ENCODE data around the gene ZPLD1.
A peak's percentile ranks its signal among the peaks of the same experiment; 100 is the strongest.

The ZPLD1 gene

DNA sequence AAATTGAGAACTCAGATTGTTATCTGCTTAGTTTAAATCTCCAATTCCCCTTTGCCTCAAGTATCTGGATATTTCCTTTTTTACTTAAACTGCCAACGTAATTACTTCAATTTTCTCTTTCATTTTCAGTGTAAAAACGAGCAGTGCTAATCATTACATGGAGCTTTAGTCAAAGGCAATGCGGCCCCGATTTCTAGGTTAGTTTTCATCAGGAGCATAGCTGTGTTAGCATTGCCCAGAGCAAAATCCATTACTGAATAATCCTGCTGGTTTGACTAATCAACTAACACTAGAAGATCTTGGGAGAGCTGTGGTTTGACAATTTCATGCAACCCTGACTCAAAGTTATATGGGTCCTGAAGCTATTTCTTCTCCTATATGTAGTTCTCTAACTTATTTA, 46.2 kb downstream of the ZPLD1 start:
- Histone ChIP-seq H3K27ac (ENCODE audit: low read depth, low read length) (no peak overlapping the region), H3K9me3 (ENCODE audit: control insufficient read depth in 1 of 2, low read length in 2 of 2) (no peaks in the 10 kb centered on the region), H3K9ac (ENCODE audit: low read depth in 1 of 2, low read length in 2 of 2) (no peak overlapping the region), H3K36me3 (ENCODE audit: control insufficient read depth in 1 of 2, insufficient read depth in 2 of 2, low read length in 2 of 2) (no peaks in the 10 kb centered on the region), H3K4me1 (ENCODE audit: control insufficient read depth in 1 of 2, insufficient read depth in 2 of 2, low read length in 2 of 2) (peaks cover 32 to 57% of the 10 kb centered on the region in 2 donors), H3K4me3 (ENCODE audit: low read depth in 1 of 2, low read length in 2 of 2) (peak overlapping the region in 1 of 2 donors; percentile 46), H3K27me3 (ENCODE audit: control insufficient read depth in 1 of 2, insufficient read depth in 2 of 2, low read length in 2 of 2) (no peaks in the 10 kb centered on the region)

DNA sequence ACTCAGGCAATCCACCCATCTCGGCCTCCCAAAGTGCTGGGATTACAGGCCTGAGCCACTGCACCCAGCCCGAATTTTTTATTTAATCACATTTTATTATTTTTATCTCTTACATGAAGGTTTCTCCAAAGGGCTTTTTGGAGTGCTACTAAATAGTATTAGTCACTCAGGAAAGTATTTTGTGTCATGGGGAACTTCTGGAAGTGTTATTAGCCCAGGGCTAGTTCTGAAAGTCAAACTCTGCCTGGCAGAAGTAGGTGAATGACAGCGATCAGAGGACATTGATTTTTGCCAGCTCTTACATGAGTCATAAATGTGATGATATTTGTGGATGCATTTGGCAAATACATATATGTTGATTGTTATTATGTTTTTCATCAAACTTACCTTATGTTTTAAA, 48.7 kb downstream of the ZPLD1 start:
- no peaks in the 10 kb centered on the region for H3K9me3 ChIP-seq (ENCODE audit: control insufficient read depth in 1 of 2, low read length in 2 of 2)
- peaks cover 18 to 37% of the 10 kb centered on the region in 2 donors for H3K4me1 ChIP-seq (ENCODE audit: control insufficient read depth in 1 of 2, insufficient read depth in 2 of 2, low read length in 2 of 2)
- no peak overlapping the region for H3K4me3 ChIP-seq (ENCODE audit: low read depth in 1 of 2, low read length in 2 of 2)
- no peaks in the 10 kb centered on the region for H3K27me3 ChIP-seq (ENCODE audit: control insufficient read depth in 1 of 2, insufficient read depth in 2 of 2, low read length in 2 of 2)
- no peak overlapping the region for H3K9ac ChIP-seq (ENCODE audit: low read depth in 1 of 2, low read length in 2 of 2)
- H3K27ac ChIP-seq (ENCODE audit: low read depth, low read length), result no peak overlapping the region
- H3K36me3 ChIP-seq (ENCODE audit: control insufficient read depth in 1 of 2, insufficient read depth in 2 of 2, low read length in 2 of 2), result no peaks in the 10 kb centered on the region

DNA sequence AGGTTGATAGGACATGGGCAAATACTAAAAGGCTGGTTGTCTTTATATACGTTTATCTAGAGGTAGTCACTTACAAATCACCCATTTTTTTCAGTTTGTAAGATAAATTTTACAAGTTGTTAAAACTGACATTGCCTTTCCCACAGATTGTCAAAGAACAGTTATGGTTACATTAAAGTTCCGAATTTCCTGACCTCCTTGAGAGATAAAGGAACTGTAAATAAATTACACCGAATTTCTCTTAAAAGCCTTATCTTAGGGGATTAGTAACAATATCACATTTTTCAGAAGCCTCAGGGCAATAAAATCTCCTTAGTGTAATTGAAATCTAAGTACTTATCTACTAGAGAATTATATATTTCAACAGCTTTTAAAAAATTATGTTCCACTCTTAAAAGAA, 49.5 kb downstream of the ZPLD1 start:
- no peaks in the 10 kb centered on the region for H3K27me3 ChIP-seq (ENCODE audit: control insufficient read depth in 1 of 2, insufficient read depth in 2 of 2, low read length in 2 of 2)
- H3K9ac ChIP-seq (ENCODE audit: low read depth in 1 of 2, low read length in 2 of 2), result no peak overlapping the region
- H3K27ac ChIP-seq (ENCODE audit: low read depth, low read length), result no peak overlapping the region
- H3K9me3 ChIP-seq (ENCODE audit: control insufficient read depth in 1 of 2, low read length in 2 of 2), result no peaks in the 10 kb centered on the region
- H3K4me3 ChIP-seq (ENCODE audit: low read depth in 1 of 2, low read length in 2 of 2), result no peak overlapping the region
- H3K4me1 ChIP-seq (ENCODE audit: control insufficient read depth in 1 of 2, insufficient read depth in 2 of 2, low read length in 2 of 2), result peaks cover 18 to 29% of the 10 kb centered on the region in 2 donors
- H3K36me3 ChIP-seq (ENCODE audit: control insufficient read depth in 1 of 2, insufficient read depth in 2 of 2, low read length in 2 of 2), result no peaks in the 10 kb centered on the region

DNA sequence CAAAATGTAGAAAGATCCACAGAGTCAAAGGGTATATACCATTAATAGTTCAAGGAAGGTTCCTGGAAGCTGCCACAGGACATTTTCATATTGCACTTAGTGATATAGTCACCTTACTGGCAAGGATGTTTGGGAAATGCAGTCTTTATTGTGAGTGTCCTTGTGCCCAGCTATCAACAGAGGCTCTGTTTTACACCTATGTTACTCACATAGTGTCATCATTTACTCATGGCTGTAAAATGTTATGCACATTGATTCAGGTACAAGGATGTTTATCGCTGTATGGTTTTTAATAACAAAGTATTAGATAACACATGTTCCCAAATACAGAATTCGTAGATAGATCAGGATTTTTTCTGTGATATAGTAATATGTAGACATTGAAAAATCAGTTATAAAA, 50.9 kb downstream of the ZPLD1 start:
- Histone ChIP-seq H3K4me1 (ENCODE audit: control insufficient read depth in 1 of 2, insufficient read depth in 2 of 2, low read length in 2 of 2) (peaks cover 14 to 21% of the 10 kb centered on the region in 2 donors), H3K27ac (ENCODE audit: low read depth, low read length) (no peak overlapping the region), H3K27me3 (ENCODE audit: control insufficient read depth in 1 of 2, insufficient read depth in 2 of 2, low read length in 2 of 2) (no peaks in the 10 kb centered on the region), H3K4me3 (ENCODE audit: low read depth in 1 of 2, low read length in 2 of 2) (no peak overlapping the region), H3K9me3 (ENCODE audit: control insufficient read depth in 1 of 2, low read length in 2 of 2) (no peaks in the 10 kb centered on the region), H3K9ac (ENCODE audit: low read depth in 1 of 2, low read length in 2 of 2) (no peak overlapping the region), H3K36me3 (ENCODE audit: control insufficient read depth in 1 of 2, insufficient read depth in 2 of 2, low read length in 2 of 2) (no peaks in the 10 kb centered on the region)

DNA sequence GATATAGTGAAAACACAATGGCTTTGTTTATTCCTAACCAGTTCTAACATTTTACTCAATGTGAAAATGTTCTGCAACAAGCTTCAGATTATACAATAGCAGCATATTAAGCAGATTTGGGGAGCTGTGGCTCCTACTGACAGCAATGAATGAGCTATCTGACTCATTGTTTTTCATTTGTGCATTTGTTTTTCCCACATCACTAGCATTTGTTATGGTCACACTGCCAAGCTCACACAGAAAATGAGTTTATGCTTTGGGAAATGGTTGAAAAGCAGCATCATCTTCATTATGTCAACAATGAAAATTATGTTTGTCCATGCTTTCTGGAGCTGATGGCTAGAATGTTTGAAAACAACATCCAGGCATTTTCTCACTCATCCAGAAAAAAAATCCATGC, 53.5 kb downstream of the ZPLD1 start:
- Histone ChIP-seq H3K36me3 (ENCODE audit: control insufficient read depth in 1 of 2, insufficient read depth in 2 of 2, low read length in 2 of 2) (no peaks in the 10 kb centered on the region), H3K9me3 (ENCODE audit: control insufficient read depth in 1 of 2, low read length in 2 of 2) (no peaks in the 10 kb centered on the region), H3K4me1 (ENCODE audit: control insufficient read depth in 1 of 2, insufficient read depth in 2 of 2, low read length in 2 of 2) (peaks cover 14 to 21% of the 10 kb centered on the region in 2 donors), H3K27me3 (ENCODE audit: control insufficient read depth in 1 of 2, insufficient read depth in 2 of 2, low read length in 2 of 2) (no peaks in the 10 kb centered on the region), H3K4me3 (ENCODE audit: low read depth in 1 of 2, low read length in 2 of 2) (no peak overlapping the region), H3K27ac (ENCODE audit: low read depth, low read length) (no peak overlapping the region), H3K9ac (ENCODE audit: low read depth in 1 of 2, low read length in 2 of 2) (no peak overlapping the region)

DNA sequence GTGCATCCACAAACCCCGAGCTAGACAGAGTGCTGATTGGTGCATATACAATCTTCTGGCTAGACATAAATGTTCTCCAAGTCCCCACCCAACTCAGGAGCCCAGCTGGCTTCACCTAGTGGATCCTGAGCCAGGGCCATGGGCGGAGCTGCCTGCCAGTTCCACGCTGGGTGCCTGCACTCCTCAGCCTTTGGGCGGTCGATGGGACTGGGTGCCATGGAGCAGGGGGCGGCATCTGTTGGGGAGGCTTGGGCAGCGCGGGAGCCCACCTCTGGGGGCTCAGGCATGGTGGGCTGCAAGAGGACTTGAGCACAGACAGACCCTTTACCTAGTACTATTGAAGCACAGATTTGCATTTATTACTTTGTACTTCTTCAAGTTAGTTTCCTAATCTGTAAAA, 57.5 kb downstream of the ZPLD1 start:
- no peaks in the 10 kb centered on the region for H3K36me3 ChIP-seq (ENCODE audit: control insufficient read depth in 1 of 2, insufficient read depth in 2 of 2, low read length in 2 of 2)
- H3K27me3 ChIP-seq (ENCODE audit: control insufficient read depth in 1 of 2, insufficient read depth in 2 of 2, low read length in 2 of 2), result no peaks in the 10 kb centered on the region
- no peak overlapping the region for H3K27ac ChIP-seq (ENCODE audit: low read depth, low read length)
- no peak overlapping the region for H3K4me3 ChIP-seq (ENCODE audit: low read depth in 1 of 2, low read length in 2 of 2)
- no peak overlapping the region for H3K9ac ChIP-seq (ENCODE audit: low read depth in 1 of 2, low read length in 2 of 2)
- H3K4me1 ChIP-seq (ENCODE audit: control insufficient read depth in 1 of 2, insufficient read depth in 2 of 2, low read length in 2 of 2), result peaks cover 0 to 4% of the 10 kb centered on the region in 2 donors
- H3K9me3 ChIP-seq (ENCODE audit: control insufficient read depth in 1 of 2, low read length in 2 of 2), result no peaks in the 10 kb centered on the region

DNA sequence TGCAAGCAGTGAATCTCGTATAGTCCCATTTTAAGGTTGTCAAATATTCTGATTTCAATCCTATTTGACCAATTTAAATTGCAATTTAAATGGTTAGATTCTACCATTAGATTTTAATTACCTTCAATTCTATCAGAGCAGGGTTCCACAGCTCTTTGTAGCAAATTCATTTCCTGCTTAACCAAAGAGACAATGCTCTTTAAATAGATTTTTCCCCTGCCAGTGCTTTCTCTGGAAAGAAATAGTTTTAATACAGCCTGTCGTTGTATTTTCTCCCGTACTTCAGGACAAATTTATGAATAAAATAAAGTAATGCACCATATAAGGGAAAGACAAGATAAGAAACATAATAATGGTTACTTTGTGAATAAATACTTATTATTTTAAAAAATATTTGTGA, 62.8 kb downstream of the ZPLD1 start:
- Histone ChIP-seq H3K9ac (ENCODE audit: low read depth in 1 of 2, low read length in 2 of 2) (no peak overlapping the region), H3K36me3 (ENCODE audit: control insufficient read depth in 1 of 2, insufficient read depth in 2 of 2, low read length in 2 of 2) (no peaks in the 10 kb centered on the region), H3K4me3 (ENCODE audit: low read depth in 1 of 2, low read length in 2 of 2) (no peak overlapping the region), H3K27me3 (ENCODE audit: control insufficient read depth in 1 of 2, insufficient read depth in 2 of 2, low read length in 2 of 2) (no peaks in the 10 kb centered on the region), H3K9me3 (ENCODE audit: control insufficient read depth in 1 of 2, low read length in 2 of 2) (no peaks in the 10 kb centered on the region), H3K27ac (ENCODE audit: low read depth, low read length) (no peak overlapping the region), H3K4me1 (ENCODE audit: control insufficient read depth in 1 of 2, insufficient read depth in 2 of 2, low read length in 2 of 2) (no peaks in the 10 kb centered on the region)

DNA sequence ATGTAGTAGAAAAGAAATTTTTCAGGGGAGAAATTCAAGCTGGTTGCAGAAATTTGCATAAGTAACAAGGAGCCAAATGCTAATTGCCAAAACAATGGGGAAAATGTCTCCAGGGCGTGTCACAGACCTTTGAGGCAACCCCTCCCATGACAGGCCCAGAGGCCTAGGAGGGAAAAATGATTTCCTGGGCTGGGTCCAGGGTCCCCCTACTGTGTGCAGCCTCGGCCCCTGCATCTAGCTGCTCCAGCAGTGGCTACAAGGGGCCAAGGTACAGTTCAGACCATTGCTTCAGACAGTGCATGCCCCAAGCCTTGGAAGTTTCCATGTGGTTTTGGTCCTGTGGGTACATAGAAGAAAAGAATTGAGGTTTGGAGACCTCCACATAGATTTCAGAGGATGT, 70.7 kb downstream of the ZPLD1 start:
- Histone ChIP-seq H3K36me3 (ENCODE audit: control insufficient read depth in 1 of 2, insufficient read depth in 2 of 2, low read length in 2 of 2) (no peaks in the 10 kb centered on the region), H3K4me1 (ENCODE audit: control insufficient read depth in 1 of 2, insufficient read depth in 2 of 2, low read length in 2 of 2) (no peaks in the 10 kb centered on the region), H3K4me3 (ENCODE audit: low read depth in 1 of 2, low read length in 2 of 2) (no peak overlapping the region), H3K27me3 (ENCODE audit: control insufficient read depth in 1 of 2, insufficient read depth in 2 of 2, low read length in 2 of 2) (no peaks in the 10 kb centered on the region), H3K9me3 (ENCODE audit: control insufficient read depth in 1 of 2, low read length in 2 of 2) (no peaks in the 10 kb centered on the region), H3K27ac (ENCODE audit: low read depth, low read length) (no peak overlapping the region), H3K9ac (ENCODE audit: low read depth in 1 of 2, low read length in 2 of 2) (no peak overlapping the region)

DNA sequence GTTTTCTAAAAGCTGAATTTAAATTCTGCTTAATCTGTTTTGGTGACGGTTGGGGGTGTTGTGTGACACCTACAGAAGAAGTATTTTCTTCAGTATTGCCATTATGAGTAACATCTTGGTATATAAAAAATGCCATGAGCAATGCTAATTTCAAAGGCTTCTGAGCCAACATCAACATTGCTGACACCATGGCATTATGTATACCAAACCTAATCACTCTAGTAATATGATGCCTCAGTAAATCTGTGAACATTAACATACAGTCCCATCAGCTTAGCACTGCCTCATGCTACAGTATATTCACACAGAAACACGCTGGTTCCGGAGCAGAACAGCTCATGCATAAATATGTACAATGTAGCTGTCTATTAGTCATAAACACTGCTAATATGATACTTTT, 75.8 kb downstream of the ZPLD1 start:
- H3K9me3 ChIP-seq (ENCODE audit: control insufficient read depth in 1 of 2, low read length in 2 of 2), result no peaks in the 10 kb centered on the region
- no peak overlapping the region for H3K27ac ChIP-seq (ENCODE audit: low read depth, low read length)
- H3K9ac ChIP-seq (ENCODE audit: low read depth in 1 of 2, low read length in 2 of 2), result no peak overlapping the region
- H3K4me3 ChIP-seq (ENCODE audit: low read depth in 1 of 2, low read length in 2 of 2), result no peak overlapping the region
- H3K4me1 ChIP-seq (ENCODE audit: control insufficient read depth in 1 of 2, insufficient read depth in 2 of 2, low read length in 2 of 2), result no peaks in the 10 kb centered on the region
- H3K36me3 ChIP-seq (ENCODE audit: control insufficient read depth in 1 of 2, insufficient read depth in 2 of 2, low read length in 2 of 2), result no peaks in the 10 kb centered on the region
- no peaks in the 10 kb centered on the region for H3K27me3 ChIP-seq (ENCODE audit: control insufficient read depth in 1 of 2, insufficient read depth in 2 of 2, low read length in 2 of 2)

DNA sequence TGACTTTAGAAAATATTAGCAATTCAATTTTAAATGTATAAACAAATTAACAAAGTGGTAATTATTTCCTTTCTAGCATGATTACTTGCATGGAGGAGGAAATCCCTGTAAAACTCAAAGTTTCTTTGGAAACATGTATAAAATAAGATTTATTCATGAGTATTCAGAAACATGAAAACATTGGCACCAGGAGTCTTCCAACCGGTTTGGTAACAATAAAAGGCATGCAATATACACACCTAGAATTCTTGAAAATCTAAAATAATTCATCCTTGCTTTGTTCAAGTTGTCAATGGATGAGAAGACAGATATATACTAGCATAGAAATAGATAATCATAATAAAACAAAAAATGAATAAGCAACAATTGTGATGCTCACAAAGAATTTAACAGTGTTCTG, 76.4 kb downstream of the ZPLD1 start:
- H3K4me3 ChIP-seq (ENCODE audit: low read depth in 1 of 2, low read length in 2 of 2), result no peak overlapping the region
- no peaks in the 10 kb centered on the region for H3K36me3 ChIP-seq (ENCODE audit: control insufficient read depth in 1 of 2, insufficient read depth in 2 of 2, low read length in 2 of 2)
- no peak overlapping the region for H3K27ac ChIP-seq (ENCODE audit: low read depth, low read length)
- no peaks in the 10 kb centered on the region for H3K4me1 ChIP-seq (ENCODE audit: control insufficient read depth in 1 of 2, insufficient read depth in 2 of 2, low read length in 2 of 2)
- no peak overlapping the region for H3K9ac ChIP-seq (ENCODE audit: low read depth in 1 of 2, low read length in 2 of 2)
- no peaks in the 10 kb centered on the region for H3K27me3 ChIP-seq (ENCODE audit: control insufficient read depth in 1 of 2, insufficient read depth in 2 of 2, low read length in 2 of 2)
- no peaks in the 10 kb centered on the region for H3K9me3 ChIP-seq (ENCODE audit: control insufficient read depth in 1 of 2, low read length in 2 of 2)

DNA sequence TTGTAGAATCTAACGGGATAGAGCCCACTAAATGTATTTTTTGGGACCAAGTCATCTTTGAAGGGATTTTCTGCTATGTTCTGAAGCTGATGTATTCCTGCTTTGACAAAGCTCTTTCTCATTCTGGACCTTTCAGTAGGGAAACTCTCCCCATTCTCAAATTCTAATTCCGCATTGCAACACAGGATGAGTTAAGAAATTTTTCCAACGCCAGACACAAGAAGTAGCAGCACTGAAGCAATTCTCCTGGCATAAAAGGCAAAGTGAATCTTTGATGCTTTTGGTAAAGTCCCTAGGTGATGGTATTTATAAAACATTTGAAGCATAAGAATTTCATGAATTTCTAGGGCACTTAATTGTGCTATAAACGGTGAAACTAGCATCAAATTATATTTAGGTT, 76.8 kb downstream of the ZPLD1 start:
- no peaks in the 10 kb centered on the region for H3K27me3 ChIP-seq (ENCODE audit: control insufficient read depth in 1 of 2, insufficient read depth in 2 of 2, low read length in 2 of 2)
- no peaks in the 10 kb centered on the region for H3K36me3 ChIP-seq (ENCODE audit: control insufficient read depth in 1 of 2, insufficient read depth in 2 of 2, low read length in 2 of 2)
- H3K4me1 ChIP-seq (ENCODE audit: control insufficient read depth in 1 of 2, insufficient read depth in 2 of 2, low read length in 2 of 2), result no peaks in the 10 kb centered on the region
- H3K9ac ChIP-seq (ENCODE audit: low read depth in 1 of 2, low read length in 2 of 2), result no peak overlapping the region
- no peak overlapping the region for H3K4me3 ChIP-seq (ENCODE audit: low read depth in 1 of 2, low read length in 2 of 2)
- no peak overlapping the region for H3K27ac ChIP-seq (ENCODE audit: low read depth, low read length)
- no peaks in the 10 kb centered on the region for H3K9me3 ChIP-seq (ENCODE audit: control insufficient read depth in 1 of 2, low read length in 2 of 2)

All from duodenal mucosa (tissue), 2 donors.